ENCODE measurements around the gene PROB1. TPM values are rescaled to one million over a fixed set of nuclear protein-coding genes. Genes with fewer than 3 reads are reported as not detected.

Gene PROB1
- total and polyA plus RNA-seq, 9 of the 15 experiments (the other 6 are each of a cell fraction or from before 2014, with no cell fraction given) = 0.01 to 1.8 (median 0.47) TPM

- TF ChIP-seq CHAMP1 (IDR thresholded peaks at IDR 0.05) (no peak), ILK (tag; IDR thresholded peaks at IDR 0.05; ENCODE audit: borderline replicate concordance, low read depth) (no peak), ZNF75A (CRISPR knock-in tag; IDR thresholded peaks at IDR 0.05) (no peak), ZNF561 (CRISPR knock-in tag; conservative IDR thresholded peaks at IDR 0.05) (no peak)
- DNase-seq (ENCODE audit: extremely low read depth in 1 of 4, low spot score in 3 of 4) (no peak), FAIRE-seq (no peak), ATAC-seq (no peak)
- POLR2A ChIA-PET = interaction anchor here (1.1 to 1.3 kb wide), 2 partner anchors 10 to 108 kb away, joined by 3 to 4 read pairs; no protein-coding TSS in a partner anchor
- CTCF ChIA-PET (ENCODE audit: low intra/inter-chr PET ratio) = no interaction called here
- intact Hi-C loops (cut with micrococcal nuclease) (no loop called here), in situ Hi-C loops (cut with MboI) (no loop called here)
- Histone ChIP-seq H4K20me1 (replicated peaks; ENCODE audit: control insufficient read depth, insufficient read depth, low read length) (no peaks in the 10 kb centered on the region), H2AFZ (ENCODE audit: low read depth, low read length) (no peak overlapping the region), H3K9ac (ENCODE audit: insufficient read depth in 1 of 2, low read depth in 2 of 2, low read length in 2 of 2) (no peak overlapping the region), H3K36me3 (ENCODE audit: control insufficient read depth, insufficient read depth, low read length) (no peaks in the 10 kb centered on the region), H3K9me3 (replicated peaks; ENCODE audit: control insufficient read depth, insufficient read depth, low read depth, low read length) (no peaks in the 10 kb centered on the region), H3K4me2 (ENCODE audit: insufficient read depth, low read length) (no peak overlapping the region), H3K4me1 (replicated peaks in 1 of 2; ENCODE audit: control insufficient read depth in 2 of 2, insufficient read depth in 2 of 2, low read length in 2 of 2) (peaks cover 6 to 12% of the 10 kb centered on the region in 2 experiments; a peak in 4 of 5 replicates), H3K4me3 (no peak overlapping the region), H3K27ac (ENCODE audit: extremely low read depth, low read depth, low read length) (no peak overlapping the region), H3K79me2 (ENCODE audit: control insufficient read depth, insufficient read depth, low read length) (no peaks in the 10 kb centered on the region), H3K9me1 (ENCODE audit: control insufficient read depth, insufficient read depth, low read length) (no peaks in the 10 kb centered on the region), H3K27me3 (ENCODE audit: control insufficient read depth in 2 of 2, insufficient read depth in 2 of 2, low read length in 2 of 2) (no peaks in the 10 kb centered on the region)
- BruUV-seq (replicated peaks) = no TSS peak
Measured at GRCh38 chr5:139407517-139407916, 12.6 kb upstream of the PROB1 start.
